ENCODE measurements around the gene CRYBG3. TPM values are rescaled to one million over a fixed set of nuclear protein-coding genes. Genes with fewer than 3 reads are reported as not detected.

Gene CRYBG3
- polyA plus RNA-seq, 1 donor from 2014 or later = 1.3 TPM

DNA sequence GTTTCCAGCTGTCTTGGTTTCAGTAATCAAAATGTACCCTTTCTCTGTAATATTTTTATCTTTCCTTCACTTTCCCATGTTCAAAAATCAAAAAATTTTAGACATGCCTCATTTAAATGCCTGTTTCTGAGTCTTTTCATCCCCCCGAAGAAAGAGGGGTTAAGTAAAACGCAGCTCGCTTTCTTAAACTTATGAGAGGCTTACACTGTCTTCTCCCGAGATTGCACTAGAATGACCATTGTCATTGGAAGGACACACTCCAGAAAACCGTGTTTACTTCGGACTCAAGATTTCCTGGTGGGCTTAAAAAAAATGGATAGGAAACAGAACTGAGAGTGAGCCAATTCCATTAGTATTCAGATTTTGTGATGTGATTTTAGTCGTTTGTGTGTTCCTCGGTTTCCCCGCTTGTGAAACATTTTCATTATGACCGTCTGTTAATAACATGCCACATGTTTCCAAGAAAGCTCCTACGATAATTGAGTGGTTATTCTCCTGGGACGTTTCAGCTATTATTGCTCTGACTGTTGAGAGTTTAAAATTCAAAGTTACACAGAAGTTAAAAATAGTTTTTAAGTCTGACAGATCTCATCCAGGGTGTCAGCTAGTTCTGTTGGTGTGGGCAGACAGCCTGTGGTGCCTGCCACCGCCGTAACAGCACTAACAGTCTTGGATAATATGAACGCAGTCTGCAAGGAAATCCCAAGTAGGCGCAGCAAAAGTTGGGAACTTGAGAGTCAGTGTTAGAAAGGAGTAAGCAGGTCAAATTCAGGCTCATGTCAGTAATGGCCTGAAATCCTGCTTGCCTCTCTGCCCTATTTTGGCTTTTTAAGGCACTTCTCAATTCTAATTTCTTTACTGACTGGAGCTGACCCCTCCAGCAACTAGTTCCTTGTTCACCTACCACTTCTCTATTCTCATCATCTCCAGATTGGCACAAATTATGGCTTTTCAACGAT lies 1.5 kb downstream of the CRYBG3 start:
- peak overlapping the region; percentile 77 for H3K4me3 ChIP-seq (ENCODE audit: low read length)
- no peaks in the 10 kb centered on the region for H3K79me2 ChIP-seq (replicated peaks; ENCODE audit: insufficient read depth, low read length)
- no peak overlapping the region for H3K9ac ChIP-seq (ENCODE audit: low read length)
- no peak overlapping the region for H3K27ac ChIP-seq (ENCODE audit: low read length)
- H2AFZ ChIP-seq (ENCODE audit: low read depth, low read length) = no peak overlapping the region
- no peaks in the 10 kb centered on the region for H3F3A ChIP-seq (ENCODE audit: insufficient read depth, low read length, poor library complexity, severe bottlenecking)
- H3K27me3 ChIP-seq (ENCODE audit: insufficient read depth, low read depth, low read length) = peaks cover 47% of the 10 kb centered on the region
- H3K9me2 ChIP-seq (ENCODE audit: insufficient read depth, low read length) = no peaks in the 10 kb centered on the region
- TF ChIP-seq EZH2 (IDR thresholded peaks at IDR 0.05; ENCODE audit: borderline replicate concordance, insufficient read depth, low read length, poor library complexity, severe bottlenecking) (no peak), TAF1 (IDR thresholded peaks at IDR 0.05; ENCODE audit: low read depth) (no peak), POLR2AphosphoS5 (IDR thresholded peaks at IDR 0.05) (no peak), RAD21 (conservative IDR thresholded peaks at IDR 0.05) (no peak), CTCF (IDR thresholded peaks at IDR 0.05; ENCODE audit: poor library complexity, severe bottlenecking) (no peak), SMC3 (conservative IDR thresholded peaks at IDR 0.05; ENCODE audit: poor library complexity) (no peak), MXI1 (conservative IDR thresholded peaks at IDR 0.05; ENCODE audit: poor library complexity, severe bottlenecking) (no peak), EP300 (conservative IDR thresholded peaks at IDR 0.05; ENCODE audit: poor library complexity, severe bottlenecking) (no peak)
- TF ChIP-seq, protein P1, sequence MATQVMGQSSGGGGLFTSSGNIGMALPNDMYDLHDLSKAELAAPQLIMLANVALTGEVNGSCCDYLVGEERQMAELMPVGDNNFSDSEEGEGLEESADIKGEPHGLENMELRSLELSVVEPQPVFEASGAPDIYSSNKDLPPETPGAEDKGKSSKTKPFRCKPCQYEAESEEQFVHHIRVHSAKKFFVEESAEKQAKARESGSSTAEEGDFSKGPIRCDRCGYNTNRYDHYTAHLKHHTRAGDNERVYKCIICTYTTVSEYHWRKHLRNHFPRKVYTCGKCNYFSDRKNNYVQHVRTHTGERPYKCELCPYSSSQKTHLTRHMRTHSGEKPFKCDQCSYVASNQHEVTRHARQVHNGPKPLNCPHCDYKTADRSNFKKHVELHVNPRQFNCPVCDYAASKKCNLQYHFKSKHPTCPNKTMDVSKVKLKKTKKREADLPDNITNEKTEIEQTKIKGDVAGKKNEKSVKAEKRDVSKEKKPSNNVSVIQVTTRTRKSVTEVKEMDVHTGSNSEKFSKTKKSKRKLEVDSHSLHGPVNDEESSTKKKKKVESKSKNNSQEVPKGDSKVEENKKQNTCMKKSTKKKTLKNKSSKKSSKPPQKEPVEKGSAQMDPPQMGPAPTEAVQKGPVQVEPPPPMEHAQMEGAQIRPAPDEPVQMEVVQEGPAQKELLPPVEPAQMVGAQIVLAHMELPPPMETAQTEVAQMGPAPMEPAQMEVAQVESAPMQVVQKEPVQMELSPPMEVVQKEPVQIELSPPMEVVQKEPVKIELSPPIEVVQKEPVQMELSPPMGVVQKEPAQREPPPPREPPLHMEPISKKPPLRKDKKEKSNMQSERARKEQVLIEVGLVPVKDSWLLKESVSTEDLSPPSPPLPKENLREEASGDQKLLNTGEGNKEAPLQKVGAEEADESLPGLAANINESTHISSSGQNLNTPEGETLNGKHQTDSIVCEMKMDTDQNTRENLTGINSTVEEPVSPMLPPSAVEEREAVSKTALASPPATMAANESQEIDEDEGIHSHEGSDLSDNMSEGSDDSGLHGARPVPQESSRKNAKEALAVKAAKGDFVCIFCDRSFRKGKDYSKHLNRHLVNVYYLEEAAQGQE (IDR thresholded peaks at IDR 0.05; ENCODE audit: borderline replicate concordance) = no peak
- H3K36me3 ChIP-seq (ENCODE audit: insufficient read depth, low read length) = no peaks in the 10 kb centered on the region
- H3K4me2 ChIP-seq (ENCODE audit: low read length) = no peak overlapping the region
- no peaks in the 10 kb centered on the region for H4K20me1 ChIP-seq (ENCODE audit: insufficient read depth)
- H3K9me3 ChIP-seq (ENCODE audit: low read length) = no peaks in the 10 kb centered on the region

DNA sequence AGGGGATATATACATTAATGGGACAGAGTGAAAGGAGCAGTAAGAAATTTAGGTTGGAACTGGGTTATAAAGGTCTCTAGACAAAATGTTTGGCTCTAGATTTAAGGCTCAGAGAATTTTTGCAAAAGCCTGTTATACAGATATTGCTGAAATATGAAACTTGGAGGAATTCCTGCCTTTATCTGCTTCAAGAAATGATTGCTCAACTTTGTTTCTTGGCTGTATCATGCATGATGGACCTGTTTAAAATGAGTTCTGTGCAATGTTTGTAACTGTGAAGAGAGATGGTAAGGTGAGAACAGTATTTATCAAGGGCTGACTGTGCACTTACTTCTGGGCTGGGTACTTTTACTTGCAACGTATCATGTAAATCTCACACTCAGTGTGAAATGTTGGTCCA lies 3.3 kb downstream of the CRYBG3 start:
- Histone ChIP-seq H3K9me3 (ENCODE audit: low read length) (no peaks in the 10 kb centered on the region), H2AFZ (ENCODE audit: low read depth, low read length) (no peak overlapping the region), H3K9ac (ENCODE audit: low read length) (no peak overlapping the region), H3F3A (ENCODE audit: insufficient read depth, low read length, poor library complexity, severe bottlenecking) (no peaks in the 10 kb centered on the region), H3K4me2 (ENCODE audit: low read length) (no peak overlapping the region), H3K79me2 (replicated peaks; ENCODE audit: insufficient read depth, low read length) (no peaks in the 10 kb centered on the region), H3K9me2 (ENCODE audit: insufficient read depth, low read length) (no peaks in the 10 kb centered on the region), H3K27me3 (ENCODE audit: insufficient read depth, low read depth, low read length) (peaks cover 40% of the 10 kb centered on the region), H3K4me3 (ENCODE audit: low read length) (no peak overlapping the region), H4K20me1 (ENCODE audit: insufficient read depth) (no peaks in the 10 kb centered on the region), H3K27ac (ENCODE audit: low read length) (no peak overlapping the region), H3K36me3 (ENCODE audit: insufficient read depth, low read length) (no peaks in the 10 kb centered on the region)
- TF ChIP-seq POLR2AphosphoS5 (IDR thresholded peaks at IDR 0.05) (no peak), CTCF (IDR thresholded peaks at IDR 0.05; ENCODE audit: poor library complexity, severe bottlenecking) (no peak), EP300 (conservative IDR thresholded peaks at IDR 0.05; ENCODE audit: poor library complexity, severe bottlenecking) (no peak), TAF1 (IDR thresholded peaks at IDR 0.05; ENCODE audit: low read depth) (no peak), EZH2 (IDR thresholded peaks at IDR 0.05; ENCODE audit: borderline replicate concordance, insufficient read depth, low read length, poor library complexity, severe bottlenecking) (no peak), RAD21 (conservative IDR thresholded peaks at IDR 0.05) (no peak), MXI1 (conservative IDR thresholded peaks at IDR 0.05; ENCODE audit: poor library complexity, severe bottlenecking) (no peak), SMC3 (conservative IDR thresholded peaks at IDR 0.05; ENCODE audit: poor library complexity) (no peak)
- TF ChIP-seq, protein P1 (IDR thresholded peaks at IDR 0.05; ENCODE audit: borderline replicate concordance) = no peak
